Ishikawa (cell line): ENCODE data around the gene TFF3.

Experiments used
- CEBPB ChIP-seq: IDR thresholded peaks from 2 replicates; pipeline ENCODE4 v1.6.1; 2012
- CREB1 ChIP-seq: IDR thresholded peaks from 2 replicates; pipeline ENCODE4 v1.6.1; 2012; ENCODE audit warnings: low read depth
- EGR1 ChIP-seq: IDR thresholded peaks from 2 replicates; pipeline ENCODE4 v1.6.1; 2012
- EP300 ChIP-seq: IDR thresholded peaks from 2 replicates; pipeline ENCODE4 v1.6.1; 2012; ENCODE audit warnings: borderline replicate concordance
- MAX ChIP-seq: IDR thresholded peaks from 2 replicates; pipeline ENCODE4 v1.6.1; 2012
- NFIC ChIP-seq: IDR thresholded peaks from 2 replicates; pipeline ENCODE4 v1.6.1; 2012
- RAD21 ChIP-seq: IDR thresholded peaks from 2 replicates; pipeline ENCODE4 v1.6.1; 2012; ENCODE audit warnings: low read depth
- REST ChIP-seq: IDR thresholded peaks from 2 replicates; pipeline ENCODE4 v1.6.1; 2012; ENCODE audit warnings: low read depth, mild to moderate bottlenecking
- TAF1 ChIP-seq: IDR thresholded peaks from 2 replicates; pipeline ENCODE4 v1.6.1; 2012; ENCODE audit warnings: low read depth, mild to moderate bottlenecking
- TCF12 ChIP-seq: IDR thresholded peaks from 2 replicates; pipeline ENCODE4 v1.6.1; 2012; ENCODE audit warnings: low read depth
- TEAD4 ChIP-seq: IDR thresholded peaks from 2 replicates; pipeline ENCODE4 v1.6.1; 2012
- USF1 ChIP-seq: IDR thresholded peaks from 2 replicates; pipeline ENCODE4 v1.6.1; 2012
- YY1 ChIP-seq: IDR thresholded peaks from 2 replicates; pipeline ENCODE4 v1.6.1; 2012; ENCODE audit warnings: low read depth
- ZBTB7A ChIP-seq: IDR thresholded peaks from 2 replicates; pipeline ENCODE4 v1.6.1; 2012; ENCODE audit warnings: low read depth

GRCh38 chr21:42289926-42290325, 25.3 kb downstream of the TFF3 start:
- TF ChIP-seq RAD21 (no peak), EP300 (no peak), TCF12 (no peak), NFIC (no peak), USF1 (no peak), MAX (no peak), CREB1 (no peak), REST (no peak), TEAD4 (no peak), EGR1 (no peak), ZBTB7A (no peak), TAF1 (no peak), YY1 (no peak), CEBPB (no peak)
